GM21786 (cell line): Measurements from ENCODE around the gene PNKD.
"Not testable (repeated sequence)": the region's sequence is repeated elsewhere in the genome, so short reads cannot be mapped to it uniquely, and the experiment has no call there.

Experiments
- ATAC-seq: cut with Tn5 transposase; IDR thresholded peaks from one replicate; pipeline ENCODE4 v1.9.1; 2021; ENCODE audit not compliant: unreplicated experiment

The PNKD gene

DNA sequence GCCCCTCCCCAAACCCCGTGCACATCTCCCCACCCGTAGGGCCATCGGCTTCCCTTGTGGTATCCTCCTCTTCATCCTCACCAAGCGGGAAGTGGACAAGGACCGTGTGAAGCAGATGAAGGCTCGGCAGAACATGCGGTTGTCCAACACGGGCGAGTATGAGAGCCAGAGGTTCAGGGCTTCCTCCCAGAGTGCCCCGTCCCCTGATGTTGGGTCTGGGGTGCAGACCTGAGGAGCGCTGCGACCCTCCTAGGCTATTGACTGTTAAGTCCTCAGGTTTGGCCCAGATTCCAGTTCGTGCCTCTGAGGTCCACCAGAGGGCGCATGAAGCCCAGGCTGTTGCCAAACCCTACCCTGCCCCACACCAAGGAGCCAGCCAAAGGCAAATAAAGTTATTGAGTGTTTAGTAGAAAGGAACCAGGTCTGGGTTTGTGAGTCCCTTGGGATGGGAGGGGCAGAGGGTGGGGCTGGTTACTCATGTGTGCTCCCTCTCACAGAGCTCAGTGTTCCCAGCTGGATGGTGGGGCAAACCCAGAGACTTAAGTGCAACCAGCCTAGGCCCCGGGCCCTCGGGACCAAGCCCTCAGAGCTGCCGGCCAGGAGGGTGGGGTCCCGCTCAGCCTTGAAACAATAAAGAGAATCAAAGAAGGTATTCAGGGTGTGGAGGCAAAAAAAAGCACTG lies 2.4 kb downstream of the PNKD start:
- peak; percentile 32 for ATAC-seq

GRCh38 chr2:218273214-218273907 lies 3.0 kb downstream of the PNKD start:
- ATAC-seq = not testable (repeated sequence)

- no peak for ATAC-seq
Measured at GRCh38 chr2:218273908-218274249, 3.6 kb downstream of the PNKD start.

DNA sequence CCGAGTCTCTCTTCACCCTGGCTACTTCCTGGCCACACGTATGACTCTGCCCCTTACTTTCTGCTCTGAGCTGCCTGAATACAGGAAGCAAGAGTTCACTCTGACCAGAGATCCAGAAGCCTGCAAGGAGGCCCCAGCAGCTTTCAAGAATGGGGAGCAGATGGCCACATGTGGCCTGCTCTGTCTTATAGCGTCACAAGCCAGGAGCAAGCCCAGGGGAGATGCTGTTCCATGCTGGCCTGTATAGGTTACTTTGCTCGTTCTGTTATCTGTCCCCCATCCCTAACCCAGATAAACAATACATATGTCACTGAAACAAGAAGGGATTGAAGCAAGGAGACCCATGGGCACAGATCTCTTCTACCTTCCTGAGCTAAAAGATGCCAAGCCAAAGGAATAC lies 4.3 kb downstream of the PNKD start:
- no peak for ATAC-seq

DNA sequence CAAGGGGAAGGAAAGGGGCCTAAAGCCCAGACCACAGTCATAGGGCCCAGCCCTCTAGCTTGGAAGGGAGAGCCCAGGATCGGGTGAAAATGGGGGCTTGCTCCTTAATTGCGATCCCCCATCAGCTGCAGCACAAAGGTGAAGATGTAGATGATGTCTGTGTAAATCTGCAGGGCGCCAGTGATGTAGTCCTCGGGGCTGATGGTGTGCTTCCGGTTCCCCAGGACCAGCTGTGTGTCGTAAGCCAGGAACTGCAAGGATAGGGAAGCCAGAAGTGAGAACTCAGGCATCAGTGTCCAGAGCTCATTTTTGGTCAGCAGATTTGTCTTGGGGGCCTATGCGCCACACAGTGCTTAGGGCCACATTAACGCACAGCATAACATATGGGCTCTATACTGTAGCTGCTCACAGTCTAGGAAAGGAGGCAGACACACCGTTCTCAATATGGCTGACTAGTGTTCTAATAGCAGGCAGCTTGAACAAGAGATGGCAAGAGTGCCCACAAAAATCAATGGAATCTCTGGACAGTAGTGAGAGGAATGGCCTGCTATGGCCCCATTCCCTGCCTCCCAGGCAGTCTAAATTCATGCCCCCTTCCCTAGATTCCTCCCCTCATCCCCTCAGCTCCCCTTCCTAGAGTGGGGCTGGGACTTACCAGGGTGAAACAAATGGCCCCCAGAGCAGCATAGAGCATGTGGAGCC lies 5.2 kb downstream of the PNKD start:
- ATAC-seq = no peak

- ATAC-seq = no peak
Measured at GRCh38 chr2:218276986-218277755, 6.9 kb downstream of the PNKD start.

- ATAC-seq = no peak
Measured at GRCh38 chr2:218277921-218278320, 7.6 kb downstream of the PNKD start.

DNA sequence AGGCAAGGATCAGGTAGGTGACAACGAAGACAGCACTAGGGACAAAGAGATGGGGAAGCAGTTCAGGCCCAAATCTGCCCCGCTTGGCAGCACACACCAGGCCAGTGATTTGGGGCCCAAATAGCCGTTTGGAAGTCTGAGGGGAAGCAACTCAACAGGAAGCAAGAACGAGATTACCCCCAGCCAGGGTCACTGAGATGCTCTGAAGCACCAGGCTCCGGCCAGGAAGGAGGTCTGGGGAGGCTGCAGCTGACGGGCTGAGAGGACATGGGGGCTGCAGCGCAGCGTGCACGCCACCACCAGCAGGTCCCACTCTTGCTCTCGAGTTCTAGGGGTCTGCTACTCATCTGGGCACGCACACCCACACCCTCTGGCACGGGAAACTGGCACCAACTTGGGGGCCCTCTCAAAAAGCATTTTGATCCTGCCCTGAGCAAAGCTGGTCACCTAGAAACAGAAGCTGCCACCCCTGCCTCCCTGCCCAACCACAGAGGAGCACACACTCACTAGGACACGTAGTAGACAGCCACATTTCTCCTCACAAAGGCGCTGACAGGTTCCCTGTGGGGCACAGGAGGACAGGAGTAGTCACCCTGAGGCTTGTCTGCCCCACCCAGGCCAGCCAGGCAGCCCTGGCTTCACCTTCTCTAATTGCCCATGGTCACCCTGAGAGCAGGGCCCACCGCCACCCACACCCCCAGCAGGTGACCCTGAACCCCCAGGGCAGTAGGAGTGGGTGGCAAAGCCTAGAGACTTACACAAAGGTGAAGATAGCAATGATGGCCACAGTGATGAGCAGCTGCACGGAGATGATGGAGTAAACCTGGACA lies 8.4 kb downstream of the PNKD start:
- no peak for ATAC-seq

DNA sequence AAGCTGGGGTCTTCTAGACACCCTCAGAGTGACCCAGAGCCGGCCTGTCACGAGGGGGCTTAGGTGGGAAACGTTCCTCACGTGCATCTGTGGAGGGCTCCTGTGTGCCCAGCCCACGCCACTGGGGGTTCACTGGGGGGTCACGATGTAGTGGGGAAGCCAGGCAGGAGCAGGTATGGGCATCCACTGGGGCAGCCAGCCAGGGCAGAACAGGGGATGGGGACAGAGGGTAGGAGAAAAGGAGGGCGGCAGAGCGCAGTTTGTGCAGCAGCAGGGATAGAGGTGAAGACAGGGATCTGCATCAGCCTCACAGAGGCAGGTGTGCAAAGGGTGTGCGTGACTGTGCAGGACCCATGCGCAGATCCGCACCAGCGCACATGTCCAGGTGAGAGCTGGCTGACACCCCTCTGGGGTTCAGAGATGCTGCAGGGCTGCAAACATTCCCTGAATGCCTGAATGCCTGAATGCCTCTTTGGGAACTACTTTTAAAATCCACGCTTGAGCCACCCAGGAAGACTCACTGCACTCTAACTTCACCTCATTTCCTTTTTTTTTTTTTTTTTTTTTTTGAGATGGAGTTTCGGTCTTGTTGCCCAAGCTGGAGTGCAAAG lies 10.0 kb downstream of the PNKD start:
- ATAC-seq = no peak

GRCh38 chr2:218281449-218281848 lies 11.1 kb downstream of the PNKD start:
- no peak for ATAC-seq

DNA sequence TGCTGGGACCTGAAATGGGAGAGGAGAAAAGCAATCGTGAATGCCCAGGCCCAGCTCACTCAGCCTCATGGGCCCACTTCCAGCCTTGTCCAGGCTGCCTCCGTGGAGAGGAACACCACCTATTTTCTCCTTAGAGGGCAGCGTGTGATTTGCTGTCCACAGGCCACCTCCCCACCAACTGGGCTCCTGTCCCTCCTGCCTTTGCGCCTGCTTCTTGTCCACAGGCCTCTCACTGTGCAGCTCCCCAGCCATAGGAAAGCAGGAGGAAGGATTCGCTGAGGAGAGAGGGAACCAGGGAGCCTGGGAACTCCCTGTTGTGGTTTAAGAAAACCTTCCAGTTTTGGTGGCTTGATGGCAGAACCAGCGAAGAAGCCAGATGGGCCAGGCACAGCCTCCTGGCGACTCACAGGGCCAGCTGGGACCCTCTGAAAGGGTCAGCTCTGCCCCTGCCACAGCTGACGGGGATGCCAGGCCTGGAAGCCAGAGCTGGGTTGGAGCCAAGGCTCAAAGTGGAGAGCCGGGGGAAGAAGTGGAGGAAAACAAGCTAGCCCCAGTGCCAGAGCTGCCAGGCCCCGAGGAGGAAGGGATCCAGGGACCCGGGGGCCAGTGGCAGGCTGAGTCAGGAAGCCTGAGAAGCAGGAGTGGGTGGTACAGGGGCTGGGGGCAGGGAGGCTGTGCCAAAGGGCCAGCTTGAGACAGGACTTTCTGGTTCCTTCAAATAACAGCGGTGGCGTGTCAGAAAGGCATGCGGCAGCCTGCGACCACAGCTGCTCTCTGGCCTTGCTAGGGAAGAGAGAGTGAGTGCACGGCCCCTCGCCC lies 12.1 kb downstream of the PNKD start:
- ATAC-seq = no peak

GRCh38 chr2:218284106-218284811 lies 13.9 kb downstream of the PNKD start:
- peak; percentile 50 for ATAC-seq

GRCh38 chr2:218285604-218286003 lies 15.3 kb downstream of the PNKD start:
- no peak for ATAC-seq

DNA sequence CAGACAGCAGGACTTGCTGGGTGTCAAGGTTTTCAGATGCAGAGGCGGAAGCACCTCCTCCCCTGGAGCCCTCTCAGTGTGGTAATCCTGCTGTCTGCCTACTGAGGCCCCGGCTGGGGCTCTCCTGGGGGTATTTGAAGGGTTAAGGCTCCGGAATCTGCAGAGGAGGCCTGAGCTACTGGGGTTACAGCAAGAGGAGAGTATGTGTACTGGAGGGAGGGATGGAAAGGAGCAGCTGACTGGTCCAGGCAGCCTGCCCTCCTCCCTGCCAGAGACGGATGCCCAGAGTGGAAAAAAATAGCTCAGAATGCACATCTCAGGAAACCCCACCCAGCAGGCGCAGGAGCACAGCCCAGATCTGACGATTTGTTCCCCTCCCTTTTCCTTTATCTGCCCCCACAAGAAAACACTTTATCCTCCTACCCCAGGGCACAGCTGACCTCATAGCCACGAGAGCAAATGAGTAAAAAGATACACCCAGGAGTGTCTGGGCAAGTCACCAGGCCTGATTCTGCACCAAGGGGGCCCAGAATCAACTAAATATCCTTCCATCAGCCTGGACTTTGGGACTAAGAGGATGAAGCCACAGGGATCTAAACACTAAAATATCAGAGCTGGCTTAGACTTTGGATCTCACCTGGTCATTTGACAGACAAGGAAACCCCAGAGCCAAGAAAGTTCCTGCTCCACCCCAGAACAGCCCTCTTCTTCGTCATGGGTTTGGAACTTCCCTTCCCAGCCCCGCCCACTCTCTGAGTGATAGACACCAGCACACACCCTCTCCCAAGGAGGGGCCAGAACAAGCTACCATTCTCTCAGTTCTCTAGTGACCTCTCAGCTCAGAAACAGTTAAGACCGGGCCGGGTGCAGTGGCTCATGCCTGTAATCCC lies 16.5 kb downstream of the PNKD start:
- ATAC-seq = peak; percentile 60

- no peak for ATAC-seq
Measured at GRCh38 chr2:218289639-218290315, 19.5 kb downstream of the PNKD start.

DNA sequence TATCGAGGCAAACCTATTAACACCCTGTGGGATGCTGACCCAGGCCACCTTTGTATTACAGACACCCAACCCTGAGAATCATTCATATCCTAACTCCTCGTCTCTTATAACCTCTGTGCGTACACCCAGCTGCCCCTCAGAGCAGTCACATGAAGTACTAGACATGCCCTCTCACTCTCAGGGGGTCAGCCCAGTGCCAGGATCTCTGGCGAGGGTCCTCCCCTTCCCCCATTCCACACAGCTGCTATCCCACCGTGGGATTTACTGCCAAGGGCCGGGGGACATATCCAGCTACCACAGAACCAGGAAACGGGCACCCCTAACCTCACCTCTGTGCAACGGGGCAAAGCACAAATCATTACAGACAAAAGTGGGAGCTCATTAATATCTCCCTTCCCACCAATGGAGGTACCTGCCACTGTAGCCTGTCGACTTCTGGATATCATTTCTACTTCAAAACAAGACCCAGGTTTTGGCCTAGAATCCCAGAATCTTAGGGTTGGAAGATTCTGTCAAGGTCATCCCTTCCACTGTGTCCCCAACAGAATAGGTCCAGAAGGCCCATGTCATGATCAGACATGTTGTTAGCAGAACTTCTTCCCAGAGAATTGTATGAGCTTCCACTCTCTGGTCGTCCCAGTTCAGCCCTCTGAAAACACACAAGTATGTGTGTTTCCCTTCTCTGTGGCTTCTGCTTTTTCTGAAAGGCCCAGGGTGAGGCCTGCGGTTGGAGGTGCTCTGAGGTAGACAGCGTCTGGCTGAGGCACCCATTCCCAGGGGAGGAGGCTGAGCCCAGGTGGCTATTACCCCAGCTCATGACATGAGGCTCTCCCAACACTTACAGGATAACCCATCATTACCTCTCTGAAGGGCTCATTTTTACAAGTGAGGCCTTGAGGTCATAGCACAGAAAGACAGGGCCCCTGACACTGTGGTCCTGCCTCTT lies 20.3 kb downstream of the PNKD start:
- peak; percentile 59 for ATAC-seq
